ENCODE measurements around the gene CCDC134. TPM values are rescaled to one million over a fixed set of nuclear protein-coding genes. Genes with fewer than 3 reads are reported as not detected.
A peak's percentile ranks its signal among the peaks of the same experiment; 100 is the strongest.

CCDC134 gene
- total and polyA plus RNA-seq, 2 experiments from 2014 or later, result 4.1 to 7.2 TPM

DNA sequence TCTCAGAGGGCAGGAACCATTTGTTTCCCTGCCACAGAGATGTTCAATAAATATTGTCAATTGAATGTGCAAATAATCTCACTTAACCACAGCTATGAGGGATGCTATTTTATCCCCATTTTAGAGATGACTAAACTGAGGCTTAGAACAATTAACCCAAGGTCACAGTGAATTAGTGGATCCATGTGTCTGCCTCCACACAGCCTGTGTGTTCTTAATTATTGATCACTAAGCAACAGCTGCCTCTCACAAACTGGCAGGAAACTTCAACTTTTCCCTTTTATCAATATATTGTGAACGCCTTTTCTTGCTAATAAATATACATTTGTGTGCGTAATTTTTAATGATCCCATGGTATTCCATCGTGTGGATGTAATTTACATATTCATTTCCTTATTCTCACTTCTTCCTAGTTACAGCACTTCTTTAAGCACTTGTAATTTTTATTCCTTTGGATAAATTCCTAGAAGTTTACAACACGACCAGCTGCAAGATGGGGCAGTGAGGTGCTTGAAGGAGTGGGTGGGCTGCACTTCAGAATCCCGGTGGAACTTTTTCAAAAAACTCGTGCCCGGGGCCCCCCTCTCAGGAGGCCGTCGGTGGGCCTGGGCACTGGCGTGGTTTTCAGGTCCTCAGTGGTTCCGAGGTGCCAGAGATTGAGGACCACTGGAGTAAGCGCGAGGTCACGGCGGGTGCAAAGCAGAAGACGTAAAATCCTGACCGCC is 31.5 kb downstream of the CCDC134 start:
- Histone ChIP-seq H3K4me3 (peak overlapping the region; percentile 4), H3K27me3 (no peaks in the 10 kb centered on the region), H3K4me2 (peak overlapping the region; percentile 77), H2AFZ (no peak overlapping the region), H3K36me3 (replicated peaks; ENCODE audit: insufficient read depth, low read depth) (no peaks in the 10 kb centered on the region), H3K27ac (peak overlapping the region; percentile 97), H3K79me2 (peaks cover 39% of the 10 kb centered on the region), H3K4me1 (ENCODE audit: insufficient read depth) (peaks cover 22% of the 10 kb centered on the region), H3K9me3 (ENCODE audit: low read depth) (no peaks in the 10 kb centered on the region), H3K9me2 (replicated peaks; ENCODE audit: insufficient read depth) (no peaks in the 10 kb centered on the region), H4K20me1 (ENCODE audit: insufficient read depth, poor library complexity, severe bottlenecking) (peaks cover 20% of the 10 kb centered on the region)
- 12% methylated on average over 17 of the region's 17 CpGs for WGBS (ENCODE audit: low lambda C conversion rate, missing lambda C conversion rate)
- no peak for DNase-seq (ENCODE audit: low spot score)
- TF ChIP-seq, protein P1, sequence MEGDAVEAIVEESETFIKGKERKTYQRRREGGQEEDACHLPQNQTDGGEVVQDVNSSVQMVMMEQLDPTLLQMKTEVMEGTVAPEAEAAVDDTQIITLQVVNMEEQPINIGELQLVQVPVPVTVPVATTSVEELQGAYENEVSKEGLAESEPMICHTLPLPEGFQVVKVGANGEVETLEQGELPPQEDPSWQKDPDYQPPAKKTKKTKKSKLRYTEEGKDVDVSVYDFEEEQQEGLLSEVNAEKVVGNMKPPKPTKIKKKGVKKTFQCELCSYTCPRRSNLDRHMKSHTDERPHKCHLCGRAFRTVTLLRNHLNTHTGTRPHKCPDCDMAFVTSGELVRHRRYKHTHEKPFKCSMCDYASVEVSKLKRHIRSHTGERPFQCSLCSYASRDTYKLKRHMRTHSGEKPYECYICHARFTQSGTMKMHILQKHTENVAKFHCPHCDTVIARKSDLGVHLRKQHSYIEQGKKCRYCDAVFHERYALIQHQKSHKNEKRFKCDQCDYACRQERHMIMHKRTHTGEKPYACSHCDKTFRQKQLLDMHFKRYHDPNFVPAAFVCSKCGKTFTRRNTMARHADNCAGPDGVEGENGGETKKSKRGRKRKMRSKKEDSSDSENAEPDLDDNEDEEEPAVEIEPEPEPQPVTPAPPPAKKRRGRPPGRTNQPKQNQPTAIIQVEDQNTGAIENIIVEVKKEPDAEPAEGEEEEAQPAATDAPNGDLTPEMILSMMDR (IDR thresholded peaks at IDR 0.05; ENCODE audit: poor library complexity), result no peak
- TF ChIP-seq EZH2phosphoT487 (IDR thresholded peaks at IDR 0.05; ENCODE audit: low read depth, severe bottlenecking, unreplicated experiment) (no peak), EZH2 (IDR thresholded peaks at IDR 0.05; ENCODE audit: borderline replicate concordance) (no peak)

DNA sequence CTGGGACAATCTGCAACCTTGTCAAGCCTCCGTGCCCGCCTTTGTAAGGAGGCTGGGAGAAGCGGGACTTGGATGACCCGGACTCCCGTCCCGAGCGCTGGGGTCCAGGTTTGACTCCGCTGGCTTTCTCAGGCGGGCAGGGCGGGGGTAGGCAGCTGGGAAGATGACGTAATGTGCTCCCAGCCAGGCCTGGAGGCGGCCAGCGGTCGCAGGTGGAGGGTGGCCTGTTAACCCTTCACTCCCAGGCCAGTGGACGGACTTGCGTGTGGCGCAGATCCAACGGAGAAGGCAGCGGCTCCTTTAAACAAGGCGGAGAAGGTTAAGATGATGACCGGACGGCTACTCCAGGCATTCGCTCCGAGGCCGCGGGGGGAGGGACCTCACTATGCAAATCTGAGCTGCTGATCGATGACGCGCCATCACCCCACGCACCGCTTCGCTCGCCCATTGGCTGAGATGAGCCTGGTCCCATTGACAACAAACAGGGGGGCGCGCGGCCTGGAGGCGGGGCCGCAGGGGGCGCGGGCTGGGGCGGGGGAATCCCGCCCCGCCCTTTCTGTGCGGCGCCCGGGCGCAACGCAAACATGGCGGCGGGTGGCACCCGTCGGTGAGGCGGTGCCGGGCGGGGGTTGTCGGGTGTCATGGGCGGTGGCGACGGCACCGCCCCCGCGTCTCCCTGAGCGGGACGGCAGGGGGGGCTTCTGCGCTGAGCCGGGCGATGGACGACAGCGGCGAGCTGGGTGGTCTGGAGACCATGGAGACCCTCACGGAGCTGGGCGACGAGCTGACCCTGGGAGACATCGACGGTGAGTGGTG is 32.3 kb downstream of the CCDC134 start, which contains the start of gene SREBF2:
Gene SREBF2, plus strand, starts transcription at position 553 of the 816 bp plus-strand sequence. Its CDS starts 166 bp downstream, at position 719.
- peak; percentile 100 for DNase-seq (ENCODE audit: low spot score)
- 2% methylated on average over 52 of the region's 75 CpGs for WGBS (ENCODE audit: low lambda C conversion rate, missing lambda C conversion rate)
- H3K4me1 ChIP-seq (ENCODE audit: insufficient read depth), result peaks cover 14% of the 10 kb centered on the region
- peak within 1 kb of the TSS; percentile 87 for H3K4me2 ChIP-seq
- H3K36me3 ChIP-seq (replicated peaks; ENCODE audit: insufficient read depth, low read depth), result no peaks in the 10 kb centered on the region
- no peaks in the 10 kb centered on the region for H3K27me3 ChIP-seq
- peak within 1 kb of the TSS; percentile 97 for H3K27ac ChIP-seq
- H4K20me1 ChIP-seq (ENCODE audit: insufficient read depth, poor library complexity, severe bottlenecking), result peaks cover 21% of the 10 kb centered on the region
- TF ChIP-seq, protein P1 (IDR thresholded peaks at IDR 0.05; ENCODE audit: poor library complexity), result no peak
- H3K9me2 ChIP-seq (replicated peaks; ENCODE audit: insufficient read depth), result no peaks in the 10 kb centered on the region
- H2AFZ ChIP-seq, result peak within 1 kb of the TSS; percentile 6
- H3K79me2 ChIP-seq, result peaks cover 47% of the 10 kb centered on the region
- no peaks in the 10 kb centered on the region for H3K9me3 ChIP-seq (ENCODE audit: low read depth)
- peak within 1 kb of the TSS; percentile 93 for H3K4me3 ChIP-seq

DNA sequence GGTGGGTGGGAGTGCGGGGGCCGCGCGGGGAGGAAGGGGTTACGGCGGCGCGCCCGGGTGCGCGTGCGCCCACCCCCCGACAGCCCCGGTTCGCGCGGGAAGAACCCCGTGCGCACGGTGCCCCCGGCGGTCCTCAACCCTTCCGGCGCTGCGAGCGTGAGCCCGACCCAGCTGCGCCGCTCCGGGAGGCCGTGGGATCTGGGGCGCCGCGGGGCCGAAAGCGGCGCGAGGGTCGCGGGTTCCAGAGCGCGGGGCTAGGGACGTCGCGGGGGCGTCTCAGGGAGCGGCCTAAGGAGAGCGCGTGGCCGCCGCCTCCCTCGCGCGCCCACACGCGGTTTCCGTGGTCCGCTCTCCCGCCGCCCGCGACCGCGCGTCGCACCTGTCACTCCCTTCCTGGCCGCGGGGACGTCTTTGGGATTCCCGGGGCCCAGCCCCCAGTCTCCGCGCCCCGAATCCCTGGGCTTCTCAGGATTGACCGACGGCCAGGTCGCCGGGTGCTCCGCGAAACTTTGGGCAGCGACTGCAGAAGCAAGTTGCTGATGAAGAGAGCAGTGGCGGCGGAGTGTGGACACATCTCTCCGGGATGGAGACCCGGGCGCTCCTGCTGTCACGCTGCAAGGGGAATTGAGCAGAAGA is 33.0 kb downstream of the CCDC134 start:
- Histone ChIP-seq H4K20me1 (ENCODE audit: insufficient read depth, poor library complexity, severe bottlenecking) (peaks cover 21% of the 10 kb centered on the region), H3K9me3 (ENCODE audit: low read depth) (no peaks in the 10 kb centered on the region), H3K9me2 (replicated peaks; ENCODE audit: insufficient read depth) (no peaks in the 10 kb centered on the region), H2AFZ (peak overlapping the region; percentile 6), H3K36me3 (replicated peaks; ENCODE audit: insufficient read depth, low read depth) (no peaks in the 10 kb centered on the region), H3K4me1 (ENCODE audit: insufficient read depth) (peaks cover 14% of the 10 kb centered on the region), H3K4me2 (peak overlapping the region; percentile 87), H3K27me3 (no peaks in the 10 kb centered on the region), H3K79me2 (peaks cover 54% of the 10 kb centered on the region), H3K4me3 (peak overlapping the region; percentile 93), H3K27ac (peak overlapping the region; percentile 96)
- under 1% methylated on average over 57 of the region's 86 CpGs for WGBS (ENCODE audit: low lambda C conversion rate, missing lambda C conversion rate)
- TF ChIP-seq, protein P1 (IDR thresholded peaks at IDR 0.05; ENCODE audit: poor library complexity), result no peak
- TF ChIP-seq EZH2 (IDR thresholded peaks at IDR 0.05; ENCODE audit: borderline replicate concordance), result no peak
- TF ChIP-seq EZH2phosphoT487 (IDR thresholded peaks at IDR 0.05; ENCODE audit: low read depth, severe bottlenecking, unreplicated experiment), result no peak
- DNase-seq (ENCODE audit: low spot score), result peak; percentile 75

Data from hepatocyte (in vitro differentiated cells).